ENCODE data around the gene AGPS. TPM values are rescaled to one million over a fixed set of nuclear protein-coding genes. Genes with fewer than 3 reads are reported as not detected.

AGPS gene
- total RNA-seq, 1 donor from 2014 or later, result 60.1 TPM

DNA sequence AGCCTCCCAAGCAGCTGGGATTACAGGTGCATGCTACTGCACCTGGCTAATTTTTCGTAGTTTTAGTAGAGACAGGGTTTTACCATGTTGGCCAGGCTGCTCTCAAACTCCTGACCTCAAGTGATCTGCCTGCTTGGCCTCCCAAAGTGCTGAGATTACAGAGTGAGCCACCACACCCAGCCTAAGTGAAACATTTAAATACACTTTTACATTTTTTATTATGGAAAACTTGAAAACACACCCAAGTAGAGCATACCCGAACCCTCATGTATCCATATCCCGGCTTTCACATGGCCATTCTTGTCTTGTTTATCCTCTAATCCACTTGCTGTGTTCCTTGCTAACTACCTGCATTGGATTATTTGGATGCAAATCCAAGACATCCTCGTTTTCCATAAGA lies 13.2 kb upstream of the AGPS start:
- H3K36me3 ChIP-seq, result no peaks in the 10 kb centered on the region
- intact Hi-C loops (cut with DNase I), result no loop called here
- ATAC-seq, result no peak

DNA sequence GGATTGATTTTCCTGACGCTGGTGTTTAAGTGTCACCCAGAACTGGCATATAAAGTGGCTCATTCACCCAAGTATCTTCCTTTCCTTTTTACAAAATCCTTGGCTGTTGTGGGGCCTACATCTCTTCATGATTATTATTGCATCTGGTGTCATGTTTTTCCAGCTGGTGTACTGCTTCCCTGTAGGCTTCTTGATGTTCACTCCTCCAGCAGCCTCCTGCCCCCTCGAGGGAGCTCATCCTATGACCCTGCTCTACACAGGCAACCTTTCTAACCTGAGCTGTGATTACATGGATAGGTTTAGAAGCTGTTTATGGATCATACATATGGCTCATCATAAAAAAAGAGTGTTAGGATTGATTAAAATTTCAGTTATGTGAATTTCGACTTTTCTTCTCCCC lies 12.4 kb upstream of the AGPS start:
- intact Hi-C loops (cut with DNase I), result no loop called here
- Histone ChIP-seq H3K36me3 (no peaks in the 10 kb centered on the region), H3K27ac (no peak overlapping the region), H3K9me3 (no peaks in the 10 kb centered on the region), H3K4me1 (no peaks in the 10 kb centered on the region), H3K27me3 (ENCODE audit: low read depth) (no peaks in the 10 kb centered on the region), H3K4me3 (no peak overlapping the region)
- TF ChIP-seq, protein P1, sequence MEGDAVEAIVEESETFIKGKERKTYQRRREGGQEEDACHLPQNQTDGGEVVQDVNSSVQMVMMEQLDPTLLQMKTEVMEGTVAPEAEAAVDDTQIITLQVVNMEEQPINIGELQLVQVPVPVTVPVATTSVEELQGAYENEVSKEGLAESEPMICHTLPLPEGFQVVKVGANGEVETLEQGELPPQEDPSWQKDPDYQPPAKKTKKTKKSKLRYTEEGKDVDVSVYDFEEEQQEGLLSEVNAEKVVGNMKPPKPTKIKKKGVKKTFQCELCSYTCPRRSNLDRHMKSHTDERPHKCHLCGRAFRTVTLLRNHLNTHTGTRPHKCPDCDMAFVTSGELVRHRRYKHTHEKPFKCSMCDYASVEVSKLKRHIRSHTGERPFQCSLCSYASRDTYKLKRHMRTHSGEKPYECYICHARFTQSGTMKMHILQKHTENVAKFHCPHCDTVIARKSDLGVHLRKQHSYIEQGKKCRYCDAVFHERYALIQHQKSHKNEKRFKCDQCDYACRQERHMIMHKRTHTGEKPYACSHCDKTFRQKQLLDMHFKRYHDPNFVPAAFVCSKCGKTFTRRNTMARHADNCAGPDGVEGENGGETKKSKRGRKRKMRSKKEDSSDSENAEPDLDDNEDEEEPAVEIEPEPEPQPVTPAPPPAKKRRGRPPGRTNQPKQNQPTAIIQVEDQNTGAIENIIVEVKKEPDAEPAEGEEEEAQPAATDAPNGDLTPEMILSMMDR (IDR thresholded peaks at IDR 0.05), result no peak
- DNase-seq (no peak), ATAC-seq (no peak)

More for the DNA sequence above, 13.2 kb upstream of the AGPS start:
- no peak for DNase-seq
- TF ChIP-seq, protein P1 (IDR thresholded peaks at IDR 0.05), result no peak
- no peak overlapping the region for H3K27ac ChIP-seq
- H3K27me3 ChIP-seq (ENCODE audit: low read depth), result no peaks in the 10 kb centered on the region
- no peaks in the 10 kb centered on the region for H3K9me3 ChIP-seq
- no peak overlapping the region for H3K4me3 ChIP-seq
- no peaks in the 10 kb centered on the region for H3K4me1 ChIP-seq

DNA sequence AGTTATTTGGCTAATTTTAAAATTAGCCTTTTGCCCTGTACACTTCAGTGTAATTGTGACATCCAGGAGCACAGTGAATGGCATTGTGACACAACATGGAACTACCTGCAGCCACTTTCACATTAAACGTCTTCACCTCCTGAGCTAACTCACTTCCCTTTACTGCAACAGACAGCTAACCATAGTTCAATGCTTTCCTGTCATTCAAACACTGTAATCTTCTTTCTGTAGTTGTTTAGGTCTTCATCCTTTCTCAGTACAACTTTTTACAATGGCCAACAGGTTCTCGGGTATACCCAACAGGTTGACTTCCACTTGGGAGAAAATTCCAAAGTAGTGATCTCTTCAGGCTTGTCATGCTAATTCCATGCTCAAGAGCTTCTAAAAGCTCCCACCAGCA lies 8.6 kb upstream of the AGPS start:
- intact Hi-C loops (cut with DNase I), result no loop called here
- no peak for ATAC-seq
- H3K9me3 ChIP-seq, result no peaks in the 10 kb centered on the region
- no peak overlapping the region for H3K27ac ChIP-seq
- no peak for DNase-seq
- H3K27me3 ChIP-seq (ENCODE audit: low read depth), result no peaks in the 10 kb centered on the region
- no peaks in the 10 kb centered on the region for H3K4me1 ChIP-seq
- TF ChIP-seq, protein P1 (IDR thresholded peaks at IDR 0.05), result no peak
- H3K36me3 ChIP-seq, result no peaks in the 10 kb centered on the region
- no peak overlapping the region for H3K4me3 ChIP-seq

DNA sequence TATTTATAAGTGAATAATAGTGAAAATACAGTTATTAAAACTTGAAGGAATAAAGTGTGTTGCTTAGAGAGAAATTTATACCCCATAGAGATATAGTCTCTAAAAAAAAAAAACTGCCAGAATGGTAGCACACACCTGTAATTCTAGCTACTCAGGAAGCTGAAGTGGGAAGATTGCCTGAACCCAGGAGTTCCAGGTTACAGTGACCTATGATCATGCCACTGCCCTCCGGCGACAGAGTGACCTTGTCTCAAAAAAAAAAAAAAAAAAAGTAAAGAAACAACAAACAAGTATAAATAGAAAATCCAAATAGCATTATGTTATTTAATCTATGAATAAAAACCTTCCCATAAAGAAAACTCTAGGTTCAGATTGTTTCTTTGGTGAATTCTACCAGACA lies 7.4 kb upstream of the AGPS start:
- TF ChIP-seq, protein P1 (IDR thresholded peaks at IDR 0.05), result no peak
- Histone ChIP-seq H3K9me3 (no peaks in the 10 kb centered on the region), H3K4me3 (no peak overlapping the region)

DNA sequence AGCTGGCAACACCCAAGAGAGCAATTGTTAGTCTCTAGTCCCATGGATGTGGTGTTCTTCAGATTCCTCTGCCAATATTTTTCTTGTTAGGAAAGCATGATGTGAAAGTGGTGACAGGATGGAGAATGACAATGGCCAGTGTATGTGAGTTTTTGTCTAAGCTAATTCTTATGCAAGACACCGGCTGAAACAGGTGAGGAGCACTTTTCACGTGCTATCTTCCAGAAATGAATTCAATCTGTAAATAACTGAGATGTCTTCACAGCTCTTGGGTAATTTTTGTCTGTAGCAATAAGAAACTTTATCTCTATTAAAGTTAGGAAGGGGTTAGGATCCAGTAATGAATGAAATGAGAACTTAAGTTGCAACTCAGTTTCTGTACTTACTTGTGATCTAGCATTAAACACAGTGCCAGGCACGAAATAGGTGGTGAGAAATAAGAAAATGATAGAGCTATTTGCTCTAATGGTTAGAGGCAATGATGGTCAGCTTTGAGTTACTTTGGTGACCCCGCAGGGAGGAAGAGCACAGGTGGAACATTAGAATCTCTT lies 676 bp upstream of the AGPS start:
- intact Hi-C loops (cut with DNase I), result no loop called here
- Histone ChIP-seq H3K27me3 (ENCODE audit: low read depth) (no peaks in the 10 kb centered on the region), H3K4me1 (peaks cover 34% of the 10 kb centered on the region), H3K4me3 (peak overlapping the region; percentile 94), H3K27ac (peak overlapping the region; percentile 90), H3K36me3 (no peaks in the 10 kb centered on the region), H3K9me3 (no peaks in the 10 kb centered on the region)
- TF ChIP-seq, protein P1 (IDR thresholded peaks at IDR 0.05), result no peak
- DNase-seq, result no peak
- no peak for ATAC-seq

More for the DNA sequence above, 7.4 kb upstream of the AGPS start:
- DNase-seq, result no peak
- no peak overlapping the region for H3K27ac ChIP-seq
- H3K27me3 ChIP-seq (ENCODE audit: low read depth), result no peaks in the 10 kb centered on the region
- H3K4me1 ChIP-seq, result no peaks in the 10 kb centered on the region
- no peak for ATAC-seq
- H3K36me3 ChIP-seq, result no peaks in the 10 kb centered on the region
- intact Hi-C loops (cut with DNase I), result no loop called here
